Common myeloid progenitor, CD34-positive (primary cell): ENCODE measurements around the gene TBC1D4.
A peak's percentile ranks its signal among the peaks of the same experiment; 100 is the strongest.
"Not testable (repeated sequence)": the region's sequence is repeated elsewhere in the genome, so short reads cannot be mapped to it uniquely, and the experiment has no call there.

Source experiments
- CTCF ChIA-PET: fragments of 350-600 bp; sonication (Branson Sonifier 250); formaldehyde crosslinking; loops from one replicate; lab custom pipeline; 2021; ENCODE audit warnings: antibody characterized with exemption; lab: Charles Lee
- POLR2A ChIA-PET: fragments of 350-600 bp; sonication (Branson Sonifier 250); formaldehyde crosslinking; loops from one replicate; lab custom pipeline; 2021; ENCODE audit warnings: antibody characterized with exemption; lab: Charles Lee
- DNase-seq, 3 donors: peaks; one replicate each; pipeline versions ENCODE4 v3.0.0 to v3.0.0-alpha.2; 2013
- H3K27ac ChIP-seq, 2 experiments: 1 replicate in 1 of 2; 2 replicates in 1 of 2; pipeline ENCODE4 v1.7.0; 2013; ENCODE audit warnings: inconsistent platforms in 2 of 2, low read length in 2 of 2, mild to moderate bottlenecking in 2 of 2, low read depth in 1 of 2, moderate library complexity in 1 of 2; ENCODE audit not compliant: severe bottlenecking in 2 of 2, insufficient read depth in 1 of 2, poor library complexity in 1 of 2
- H3K27me3 ChIP-seq, 5 experiments: replicated peaks in 2 of 5; 1 replicate in 3 of 5; 2 replicates in 2 of 5; pipeline versions ENCODE4 v1.6.1 to v1.7.0; 2013; ENCODE audit warnings: low read length in 4 of 5, mild to moderate bottlenecking in 2 of 5, moderate library complexity in 2 of 5, inconsistent platforms in 1 of 5; ENCODE audit not compliant: insufficient read depth in 5 of 5, control insufficient read depth in 4 of 5
- H3K36me3 ChIP-seq, 4 experiments: 1 replicate in 2 of 4; 2 replicates in 2 of 4; pipeline versions ENCODE4 v1.6.1 to v1.7.0; 2013; ENCODE audit warnings: low read length in 3 of 4, control low read depth in 1 of 4, mild to moderate bottlenecking in 1 of 4; ENCODE audit not compliant: control insufficient read depth in 4 of 4, insufficient read depth in 4 of 4
- H3K4me1 ChIP-seq, 4 experiments: 1 replicate in 3 of 4; 2 replicates in 1 of 4; pipeline versions ENCODE4 v1.6.1 to v1.7.1; 2013; ENCODE audit warnings: low read length in 3 of 4, mild to moderate bottlenecking in 3 of 4, control low read depth in 1 of 4, inconsistent platforms in 1 of 4, moderate library complexity in 1 of 4; ENCODE audit not compliant: control insufficient read depth in 4 of 4, insufficient read depth in 4 of 4; ENCODE audit errors: control extremely low read depth in 1 of 4
- H3K4me3 ChIP-seq, 7 experiments: 1 replicate in 4 of 7; 2 replicates in 3 of 7; pipeline versions ENCODE4 v1.5.1 to v1.7.0; 2013; ENCODE audit warnings: mild to moderate bottlenecking in 7 of 7, low read length in 6 of 7, moderate library complexity in 6 of 7, inconsistent platforms in 2 of 7, low read depth in 2 of 7, control low read depth in 1 of 7; ENCODE audit not compliant: insufficient read depth in 4 of 7, control insufficient read depth in 1 of 7; ENCODE audit errors: extremely low read depth in 1 of 7
- H3K9me3 ChIP-seq, 5 experiments: 1 replicate in 4 of 5; 2 replicates in 1 of 5; pipeline versions ENCODE4 v1.6.1 to v1.7.1; 2013; ENCODE audit warnings: low read length in 4 of 5, mild to moderate bottlenecking in 2 of 5, inconsistent platforms in 1 of 5, low read depth in 1 of 5, moderate library complexity in 1 of 5; ENCODE audit not compliant: control insufficient read depth in 4 of 5, insufficient read depth in 2 of 5; ENCODE audit errors: control extremely low read depth in 1 of 5
- WGBS: methylation state at CpG from one replicate; pipeline ENCODE4 v1.1.5; 2013; ENCODE audit not compliant: insufficient coverage; 5-methylcytosine and 5-hydroxymethylcytosine counted together

The TBC1D4 gene

GRCh38 chr13:75271846-75272245, 210.1 kb downstream of the TBC1D4 start:
- no peak for DNase-seq
- WGBS = no CpG with 5 or more reads among the region's 1 CpG
- no peaks in the 10 kb centered on the region for H3K4me1 ChIP-seq
- no peak overlapping the region for H3K27ac ChIP-seq
- no peaks in the 10 kb centered on the region for H3K27me3 ChIP-seq
- peaks cover 0 to 5% (median 0%) of the 10 kb centered on the region in 5 experiments for H3K9me3 ChIP-seq
- CTCF ChIA-PET = interaction anchor here (0.5 to 0.8 kb wide), 2 partner anchors 70 to 321 kb away, joined by 3 read pairs; no protein-coding TSS in a partner anchor
- H3K4me3 ChIP-seq = no peak overlapping the region
- H3K36me3 ChIP-seq = no peaks in the 10 kb centered on the region
- POLR2A ChIA-PET = no interaction called here

GRCh38 chr13:75268481-75268880, 213.5 kb downstream of the TBC1D4 start:
- H3K36me3 ChIP-seq, H3K9me3 ChIP-seq, H3K4me3 ChIP-seq, CTCF ChIA-PET, H3K27ac ChIP-seq, H3K4me1 ChIP-seq, POLR2A ChIA-PET, H3K27me3 ChIP-seq, DNase-seq: not testable (repeated sequence)
- whole genome bisulfite sequencing = 96% methylated on average over 19 of the region's 24 CpGs

- Histone ChIP-seq H3K27me3 (no peaks in the 10 kb centered on the region), H3K27ac (no peak overlapping the region), H3K4me1 (no peaks in the 10 kb centered on the region), H3K36me3 (no peaks in the 10 kb centered on the region), H3K4me3 (no peak overlapping the region), H3K9me3 (no peaks in the 10 kb centered on the region)
- POLR2A ChIA-PET = no interaction called here
- DNase-seq = no peak
- 100% methylated on average over 2 of the region's 2 CpGs for WGBS
- CTCF ChIA-PET = no interaction called here
Observed at GRCh38 chr13:75264611-75265010, 217.4 kb downstream of the TBC1D4 start.

- CTCF ChIA-PET = no interaction called here
- peak in 2 of 3 donors; percentile 8 to 18 for DNase-seq
- no peak overlapping the region for H3K27ac ChIP-seq
Observed at GRCh38 chr13:75263741-75264407, 218.1 kb downstream of the TBC1D4 start.

GRCh38 chr13:75258159-75258782, 223.7 kb downstream of the TBC1D4 start:
- no CpG with 5 or more reads among the region's 3 CpGs for WGBS
- H3K27ac ChIP-seq = no peak overlapping the region
- DNase-seq = peak; percentile 32 to 60 (median 54)
- ChIA-PET CTCF (interaction anchor here (1.0 to 2.4 kb wide), 2 partner anchors 32 to 1422 kb away, joined by 3 to 6 read pairs; no protein-coding TSS in a partner anchor), POLR2A (no interaction called here)
- H3K27me3 ChIP-seq = peaks cover 0 to 2% (median 0%) of the 10 kb centered on the region in 5 experiments
- no peaks in the 10 kb centered on the region for H3K9me3 ChIP-seq
- no peak overlapping the region for H3K4me3 ChIP-seq
- H3K4me1 ChIP-seq = no peaks in the 10 kb centered on the region
- no peaks in the 10 kb centered on the region for H3K36me3 ChIP-seq

More at GRCh38 chr13:75263741-75264407, 218.1 kb downstream of the TBC1D4 start:
- no peaks in the 10 kb centered on the region for H3K27me3 ChIP-seq
- H3K4me3 ChIP-seq = no peak overlapping the region
- no peaks in the 10 kb centered on the region for H3K4me1 ChIP-seq
- POLR2A ChIA-PET = no interaction called here
- no CpG with 5 or more reads among the region's 1 CpG for WGBS
- no peaks in the 10 kb centered on the region for H3K9me3 ChIP-seq
- H3K36me3 ChIP-seq = no peaks in the 10 kb centered on the region

GRCh38 chr13:75256922-75257321, 225.0 kb downstream of the TBC1D4 start:
- CTCF ChIA-PET = interaction anchor here (1.1 kb wide), 1 partner anchor 28 kb away, joined by 3 read pairs; no protein-coding TSS in a partner anchor
- Histone ChIP-seq H3K9me3 (no peaks in the 10 kb centered on the region), H3K4me1 (no peaks in the 10 kb centered on the region), H3K36me3 (no peaks in the 10 kb centered on the region), H3K27me3 (peaks cover 0 to 2% (median 0%) of the 10 kb centered on the region in 5 experiments), H3K4me3 (no peak overlapping the region), H3K27ac (no peak overlapping the region)
- POLR2A ChIA-PET = no interaction called here
- WGBS = 96% methylated on average over 2 of the region's 3 CpGs
- DNase-seq = peak in 1 of 3 donors; percentile 6

- DNase-seq = no peak
- CTCF ChIA-PET = interaction anchor here (1.1 to 1.6 kb wide), 2 partner anchors 26 to 35 kb away, joined by 3 to 5 read pairs; no protein-coding TSS in a partner anchor
- POLR2A ChIA-PET = no interaction called here
- no peaks in the 10 kb centered on the region for H3K36me3 ChIP-seq
- peaks cover 0 to 2% (median 0%) of the 10 kb centered on the region in 5 experiments for H3K27me3 ChIP-seq
- no peak overlapping the region for H3K27ac ChIP-seq
- 100% methylated on average over 1 of the region's 1 CpG for WGBS
- H3K4me1 ChIP-seq = no peaks in the 10 kb centered on the region
- no peaks in the 10 kb centered on the region for H3K9me3 ChIP-seq
- no peak overlapping the region for H3K4me3 ChIP-seq
Observed at GRCh38 chr13:75255653-75256052, 226.3 kb downstream of the TBC1D4 start.
